Mucosa of descending colon (tissue), 3 donors: ENCODE measurements around the gene AKAP1. TPM values are rescaled to one million over a fixed set of nuclear protein-coding genes. Genes with fewer than 3 reads are reported as not detected.

Source experiments
- ATAC-seq: fragments of 200-7000 bp; cut with Tn5 transposase; one replicate; pipeline ENCODE4 v1.9.1; 2020; ENCODE audit warnings: mild to moderate bottlenecking, moderate library complexity
- DNase-seq, 3 donors: peaks; one replicate each; pipeline ENCODE4 v3.0.0-alpha.2; 2020
- H3K36me3 ChIP-seq: fragments of 200-600 bp; one replicate; pipeline ENCODE4 v1.8.0; 2021; ENCODE audit warnings: low read depth, mild to moderate bottlenecking
- H3K4me1 ChIP-seq: fragments of 200-600 bp; one replicate; pipeline ENCODE4 v1.8.0; 2021; ENCODE audit warnings: low read depth, mild to moderate bottlenecking
- H3K4me3 ChIP-seq: fragments of 200-600 bp; one replicate; pipeline ENCODE4 v1.8.0; 2021; ENCODE audit warnings: mild to moderate bottlenecking
- H3K9me3 ChIP-seq: fragments of 200-600 bp; one replicate; pipeline ENCODE4 v1.8.0; 2021; ENCODE audit warnings: mild to moderate bottlenecking
- CTCF ChIP-seq: fragments of 200-600 bp; IDR thresholded peaks from one replicate; pipeline ENCODE4 v1.8.0; 2022; ENCODE audit warnings: antibody characterized with exemption, mild to moderate bottlenecking
- intact Hi-C, 2 donors: fragments of 100-400 bp; cut with DNase I in 1 of 2; cut with micrococcal nuclease in 1 of 2; formaldehyde crosslinking; loops; one replicate each; pipeline versions ENCODE4 v1.11.0 to v1.11.1; 2022; cut with DNase I, micrococcal nuclease
- total RNA-seq, 3 donors: library from RNA; stranded (reverse); fragmentation: NEBNext Ultra II Directional in 2 of 3; extraction: Animal tissue kit (Norgen Biotek cat#: 25700) in 2 of 3; gene quantifications; one replicate each; pipeline versions ENCODE4 v1.2.1 to v1.2.4, GENCODE V29; 2021 to 2023
- donor health status: DM: no; HTN: no; CAD: no; lungs with moderate emphysema.
- donor health status: DM: no; HTN: no; CAD: no.
- donor health status: DM: no; HTN: yes; CAD: no.

AKAP1 gene
- total RNA-seq, 3 donors from 2014 or later, result 131 to 194 (median 155) TPM

GRCh38 chr17:57091186-57091618 lies 6.2 kb downstream of the AKAP1 start:
- intact Hi-C loops, result no loop called here
- H3K4me1 ChIP-seq, result peaks cover 60% of the 10 kb centered on the region
- TF ChIP-seq CTCF, result no peak
- ATAC-seq, result peak; percentile 9
- H3K36me3 ChIP-seq, result no peaks in the 10 kb centered on the region
- H3K9me3 ChIP-seq, result no peaks in the 10 kb centered on the region
- no peak for DNase-seq
- no peak overlapping the region for H3K4me3 ChIP-seq

- Histone ChIP-seq H3K4me1 (peaks cover 62% of the 10 kb centered on the region), H3K36me3 (no peaks in the 10 kb centered on the region), H3K4me3 (no peak overlapping the region), H3K9me3 (no peaks in the 10 kb centered on the region)
- intact Hi-C loops, result no loop called here
- no peak for TF ChIP-seq CTCF
- no peak for DNase-seq
- peak; percentile 18 for ATAC-seq
Measured at GRCh38 chr17:57092171-57092570, 7.1 kb downstream of the AKAP1 start.

GRCh38 chr17:57092779-57093178 lies 7.7 kb downstream of the AKAP1 start:
- no peak for ATAC-seq
- peaks cover 60% of the 10 kb centered on the region for H3K4me1 ChIP-seq
- no peaks in the 10 kb centered on the region for H3K36me3 ChIP-seq
- intact Hi-C loops, result no loop called here
- TF ChIP-seq CTCF, result no peak
- no peak for DNase-seq
- H3K4me3 ChIP-seq, result no peak overlapping the region
- H3K9me3 ChIP-seq, result no peaks in the 10 kb centered on the region

- no peak for TF ChIP-seq CTCF
- Histone ChIP-seq H3K4me3 (no peak overlapping the region), H3K9me3 (no peaks in the 10 kb centered on the region), H3K4me1 (peaks cover 32% of the 10 kb centered on the region), H3K36me3 (no peaks in the 10 kb centered on the region)
- peak; percentile 57 for ATAC-seq
- DNase-seq, result no peak
- intact Hi-C loops, result no loop called here
Measured at GRCh38 chr17:57096472-57097202, 11.6 kb downstream of the AKAP1 start.

GRCh38 chr17:57097832-57098421 lies 12.9 kb downstream of the AKAP1 start:
- no peak overlapping the region for H3K4me3 ChIP-seq
- TF ChIP-seq CTCF, result no peak
- DNase-seq (no peak), ATAC-seq (peak; percentile 26)
- intact Hi-C loops, result no loop called here
- H3K4me1 ChIP-seq, result peaks cover 29% of the 10 kb centered on the region
- no peaks in the 10 kb centered on the region for H3K36me3 ChIP-seq
- H3K9me3 ChIP-seq, result no peaks in the 10 kb centered on the region
